Panc1 (cell line): ENCODE results near the gene IFT122. TPM values are rescaled to one million over a fixed set of nuclear protein-coding genes. Genes with fewer than 3 reads are reported as not detected.

Experiments used
- ATAC-seq: fragments of 200-7000 bp; cut with Tn5 transposase; 2 replicates; pipeline ENCODE4 v1.9.1; 2020; ENCODE audit warnings: mild to moderate bottlenecking, moderate library complexity
- BruUV-seq: library from RNA; stranded (reverse); fragments of 400-500 nt; replicated peaks from 2 replicates; lab custom pipeline; 2021; lab: Mats Ljungman, UMichigan
- CTCF ChIA-PET: fragments of 300-600 bp; sonication (Branson Sonifier 250); formaldehyde crosslinking; loops from one replicate; lab custom pipeline; 2022; ENCODE audit warnings: antibody characterized with exemption; lab: Charles Lee
- POLR2A ChIA-PET: fragments of 300-600 bp; sonication (Branson Sonifier 250); formaldehyde crosslinking; loops from one replicate; lab custom pipeline; 2022; ENCODE audit warnings: antibody characterized with exemption; lab: Charles Lee
- DNase-seq: peaks from one replicate; pipeline ENCODE4 v3.0.0-alpha.2; 2010; ENCODE audit warnings: low read depth, low spot score
- H3K27ac ChIP-seq: 2 replicates; pipeline ENCODE4 v1.5.1; 2011; ENCODE audit warnings: mild to moderate bottlenecking, low read length, inconsistent platforms
- H3K27me3 ChIP-seq: fragments of 200-500 bp; sonication (Bioruptor generic); 2 replicates; pipeline ENCODE4 v1.6.0; 2014; ENCODE audit warnings: low read length, inconsistent platforms; ENCODE audit not compliant: control insufficient read depth, insufficient read depth
- H3K36me3 ChIP-seq: fragments of 200-500 bp; sonication (Bioruptor generic); 2 replicates; pipeline ENCODE4 v1.5.1; 2014; ENCODE audit warnings: inconsistent platforms, mild to moderate bottlenecking, low read length, moderate library complexity; ENCODE audit not compliant: control insufficient read depth, insufficient read depth
- H3K4me1 ChIP-seq: 2 replicates; pipeline ENCODE4 v1.5.1; 2011; ENCODE audit warnings: inconsistent platforms, mild to moderate bottlenecking, low read length, moderate library complexity; ENCODE audit not compliant: control insufficient read depth, insufficient read depth
- H3K4me3 ChIP-seq, 2 experiments: 2 replicates each; pipeline ENCODE4 v1.5.1; 2011 to 2012; ENCODE audit warnings: low read depth in 2 of 2, low read length in 2 of 2, mild to moderate bottlenecking in 2 of 2, inconsistent platforms in 1 of 2, moderate library complexity in 1 of 2
- H3K9me3 ChIP-seq: fragments of 200-500 bp; sonication (Bioruptor generic); 2 replicates; pipeline ENCODE4 v1.5.1; 2014; ENCODE audit warnings: low read depth, mild to moderate bottlenecking, inconsistent platforms, low read length, moderate library complexity; ENCODE audit not compliant: control insufficient read depth, insufficient read depth
- POLR2AphosphoS5 ChIP-seq: IDR thresholded peaks from 2 replicates; pipeline ENCODE4 v1.6.1; 2012; ENCODE audit warnings: mild to moderate bottlenecking, low read depth, low read length, moderate library complexity
- SIN3A ChIP-seq: IDR thresholded peaks from 2 replicates; pipeline ENCODE4 v1.6.1; 2012; ENCODE audit warnings: low read depth, mild to moderate bottlenecking, low read length, moderate library complexity, borderline replicate concordance; ENCODE audit not compliant: insufficient read depth
- TCF7L2 ChIP-seq: IDR thresholded peaks from 2 replicates; pipeline ENCODE4 v1.6.1; 2011; ENCODE audit warnings: mild to moderate bottlenecking, low read depth, low read length, inconsistent platforms
- in situ Hi-C: cut with HindIII; loops from 2 replicates; pipeline ENCODE4 v1.10.0; 2016; ENCODE audit warnings: low sequenced_read_pairs, low pct_unique_long_range_greater_than_20kb
- intact Hi-C: fragments of 100-400 bp; cut with micrococcal nuclease; formaldehyde crosslinking; loops from one replicate; pipeline ENCODE4 v1.10.0; 2022; ENCODE audit not compliant: unreplicated experiment
- total RNA-seq: library from RNA; stranded (reverse); gene quantifications from one replicate; pipeline ENCODE4 v1.2.1, GENCODE V29; 2021; ENCODE audit not compliant: unreplicated experiment
- TF ChIP-seq, protein P1 (sequence below): fragments of 450-650 bp; IDR thresholded peaks from 2 replicates; pipeline ENCODE4 v1.5.1; 2017; ENCODE audit warnings: mild to moderate bottlenecking
- TF ChIP-seq, protein P2 (sequence below), 2 experiments: IDR thresholded peaks; 2 replicates each; pipeline ENCODE4 v1.6.1; 2011 to 2012; ENCODE audit warnings: low read depth in 2 of 2, control low read depth in 1 of 2, low read length in 1 of 2, mild to moderate bottlenecking in 1 of 2, moderate library complexity in 1 of 2; ENCODE audit not compliant: insufficient read depth in 1 of 2

Gene IFT122
- total RNA-seq, 1 experiment from 2014 or later = 52.4 TPM

DNA sequence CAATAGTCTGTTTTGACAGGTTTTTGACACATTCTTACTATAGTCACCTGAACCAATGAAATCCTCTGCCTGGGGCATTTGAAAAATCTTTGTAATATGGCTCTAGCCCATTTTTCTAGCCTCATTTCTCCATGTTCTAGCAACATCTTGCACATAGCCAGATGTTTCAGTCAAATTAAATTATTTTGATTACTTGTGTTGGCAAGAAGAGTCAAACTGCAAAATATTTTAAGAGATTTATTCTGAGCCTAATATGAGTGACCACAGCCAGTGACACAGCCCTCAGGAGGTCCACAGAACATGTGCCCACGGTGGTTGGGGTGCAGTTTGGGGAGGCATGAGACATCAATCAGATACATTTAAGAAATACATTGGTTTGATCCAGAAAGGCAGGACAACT lies 6.9 kb downstream of the IFT122 start:
- Histone ChIP-seq H3K36me3 (no peaks in the 10 kb centered on the region; the same call in 1 of the 2 replicates), H3K27ac (no peak overlapping the region), H3K9me3 (no peaks in the 10 kb centered on the region), H3K4me3 (no peak overlapping the region), H3K27me3 (no peaks in the 10 kb centered on the region), H3K4me1 (peaks cover 11% of the 10 kb centered on the region)
- TF ChIP-seq, protein P1, sequence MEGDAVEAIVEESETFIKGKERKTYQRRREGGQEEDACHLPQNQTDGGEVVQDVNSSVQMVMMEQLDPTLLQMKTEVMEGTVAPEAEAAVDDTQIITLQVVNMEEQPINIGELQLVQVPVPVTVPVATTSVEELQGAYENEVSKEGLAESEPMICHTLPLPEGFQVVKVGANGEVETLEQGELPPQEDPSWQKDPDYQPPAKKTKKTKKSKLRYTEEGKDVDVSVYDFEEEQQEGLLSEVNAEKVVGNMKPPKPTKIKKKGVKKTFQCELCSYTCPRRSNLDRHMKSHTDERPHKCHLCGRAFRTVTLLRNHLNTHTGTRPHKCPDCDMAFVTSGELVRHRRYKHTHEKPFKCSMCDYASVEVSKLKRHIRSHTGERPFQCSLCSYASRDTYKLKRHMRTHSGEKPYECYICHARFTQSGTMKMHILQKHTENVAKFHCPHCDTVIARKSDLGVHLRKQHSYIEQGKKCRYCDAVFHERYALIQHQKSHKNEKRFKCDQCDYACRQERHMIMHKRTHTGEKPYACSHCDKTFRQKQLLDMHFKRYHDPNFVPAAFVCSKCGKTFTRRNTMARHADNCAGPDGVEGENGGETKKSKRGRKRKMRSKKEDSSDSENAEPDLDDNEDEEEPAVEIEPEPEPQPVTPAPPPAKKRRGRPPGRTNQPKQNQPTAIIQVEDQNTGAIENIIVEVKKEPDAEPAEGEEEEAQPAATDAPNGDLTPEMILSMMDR = no peak
- TF ChIP-seq POLR2AphosphoS5 = no peak
- BruUV-seq = no TSS peak
- in situ Hi-C loops = no loop called here
- DNase-seq (no peak), ATAC-seq (no peak)
- intact Hi-C loops = no loop called here
- POLR2A ChIA-PET = no interaction called here
- CTCF ChIA-PET = no interaction called here

DNA sequence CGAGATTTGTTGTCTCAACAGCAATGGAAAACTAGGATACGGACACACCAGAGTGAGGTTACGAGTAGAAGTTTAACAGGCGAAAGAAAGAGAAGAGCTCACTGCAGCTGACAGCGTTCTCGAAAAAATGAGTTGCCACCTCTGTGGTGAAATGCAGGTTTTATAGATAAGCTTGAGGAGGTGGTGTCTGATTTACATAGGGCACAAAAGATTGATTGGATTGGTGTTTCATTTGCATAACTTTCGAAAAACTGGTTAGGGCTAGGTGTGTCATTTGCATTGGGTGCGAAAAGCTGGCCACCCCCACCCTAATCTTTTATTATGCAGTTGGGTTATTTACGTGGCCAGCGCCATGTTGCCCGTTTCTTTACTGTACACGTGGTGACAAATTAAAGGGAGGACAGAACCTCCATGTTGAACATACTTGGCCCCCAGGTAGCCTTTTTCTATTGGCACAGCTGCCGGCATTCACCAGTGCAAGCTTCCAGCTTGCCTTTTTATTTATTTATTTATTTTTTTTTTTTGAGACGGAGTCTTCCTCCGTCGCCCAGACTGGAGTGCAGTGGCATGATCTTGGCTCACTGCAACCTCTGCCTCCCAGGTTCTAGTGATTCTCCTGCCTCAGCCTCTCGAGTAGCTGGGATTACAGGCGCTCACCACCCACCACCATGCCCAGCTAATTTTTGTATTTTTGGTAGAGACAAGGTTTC lies 8.3 kb downstream of the IFT122 start:
- intact Hi-C loops = no loop called here
- BruUV-seq = no TSS peak
- Histone ChIP-seq H3K4me1 (peaks cover 4% of the 10 kb centered on the region; the same call in 1 of the 2 replicates), H3K27ac (no peak overlapping the region), H3K9me3 (no peaks in the 10 kb centered on the region), H3K4me3 (no peak overlapping the region), H3K27me3 (no peaks in the 10 kb centered on the region), H3K36me3 (no peaks in the 10 kb centered on the region; the same call in 1 of the 2 replicates)
- in situ Hi-C loops = no loop called here
- no peak for DNase-seq
- ChIA-PET CTCF (no interaction called here), POLR2A (interaction anchor here (0.7 kb wide), 1 partner anchor 1805 kb away, joined by 4 read pairs; no protein-coding TSS in a partner anchor)
- ATAC-seq = no peak
- no peak for TF ChIP-seq POLR2AphosphoS5
- no peak for TF ChIP-seq TCF7L2
- TF ChIP-seq, protein P1 = no peak
- TF ChIP-seq SIN3A = no peak
- TF ChIP-seq, protein P2, sequence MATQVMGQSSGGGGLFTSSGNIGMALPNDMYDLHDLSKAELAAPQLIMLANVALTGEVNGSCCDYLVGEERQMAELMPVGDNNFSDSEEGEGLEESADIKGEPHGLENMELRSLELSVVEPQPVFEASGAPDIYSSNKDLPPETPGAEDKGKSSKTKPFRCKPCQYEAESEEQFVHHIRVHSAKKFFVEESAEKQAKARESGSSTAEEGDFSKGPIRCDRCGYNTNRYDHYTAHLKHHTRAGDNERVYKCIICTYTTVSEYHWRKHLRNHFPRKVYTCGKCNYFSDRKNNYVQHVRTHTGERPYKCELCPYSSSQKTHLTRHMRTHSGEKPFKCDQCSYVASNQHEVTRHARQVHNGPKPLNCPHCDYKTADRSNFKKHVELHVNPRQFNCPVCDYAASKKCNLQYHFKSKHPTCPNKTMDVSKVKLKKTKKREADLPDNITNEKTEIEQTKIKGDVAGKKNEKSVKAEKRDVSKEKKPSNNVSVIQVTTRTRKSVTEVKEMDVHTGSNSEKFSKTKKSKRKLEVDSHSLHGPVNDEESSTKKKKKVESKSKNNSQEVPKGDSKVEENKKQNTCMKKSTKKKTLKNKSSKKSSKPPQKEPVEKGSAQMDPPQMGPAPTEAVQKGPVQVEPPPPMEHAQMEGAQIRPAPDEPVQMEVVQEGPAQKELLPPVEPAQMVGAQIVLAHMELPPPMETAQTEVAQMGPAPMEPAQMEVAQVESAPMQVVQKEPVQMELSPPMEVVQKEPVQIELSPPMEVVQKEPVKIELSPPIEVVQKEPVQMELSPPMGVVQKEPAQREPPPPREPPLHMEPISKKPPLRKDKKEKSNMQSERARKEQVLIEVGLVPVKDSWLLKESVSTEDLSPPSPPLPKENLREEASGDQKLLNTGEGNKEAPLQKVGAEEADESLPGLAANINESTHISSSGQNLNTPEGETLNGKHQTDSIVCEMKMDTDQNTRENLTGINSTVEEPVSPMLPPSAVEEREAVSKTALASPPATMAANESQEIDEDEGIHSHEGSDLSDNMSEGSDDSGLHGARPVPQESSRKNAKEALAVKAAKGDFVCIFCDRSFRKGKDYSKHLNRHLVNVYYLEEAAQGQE (IDR thresholded peaks at IDR 0.05; ENCODE audit: insufficient read depth in 1 of 2, low read depth in 2 of 2, low read length in 1 of 2) = no peak
